Anterior cingulate cortex (tissue), 58 donors: ENCODE results near the gene VIPR1.

Experiments
- DNase-seq, 58 donors: peaks; one replicate each; lab custom pipeline; 2025; lab: John Stamatoyannopoulos, UW

VIPR1 gene

GRCh38 chr3:42492508-42493080 is 9.8 kb upstream of the VIPR1 start:
- DNase-seq = peak in 2 of 58 donors; percentile 23 to 70

DNA sequence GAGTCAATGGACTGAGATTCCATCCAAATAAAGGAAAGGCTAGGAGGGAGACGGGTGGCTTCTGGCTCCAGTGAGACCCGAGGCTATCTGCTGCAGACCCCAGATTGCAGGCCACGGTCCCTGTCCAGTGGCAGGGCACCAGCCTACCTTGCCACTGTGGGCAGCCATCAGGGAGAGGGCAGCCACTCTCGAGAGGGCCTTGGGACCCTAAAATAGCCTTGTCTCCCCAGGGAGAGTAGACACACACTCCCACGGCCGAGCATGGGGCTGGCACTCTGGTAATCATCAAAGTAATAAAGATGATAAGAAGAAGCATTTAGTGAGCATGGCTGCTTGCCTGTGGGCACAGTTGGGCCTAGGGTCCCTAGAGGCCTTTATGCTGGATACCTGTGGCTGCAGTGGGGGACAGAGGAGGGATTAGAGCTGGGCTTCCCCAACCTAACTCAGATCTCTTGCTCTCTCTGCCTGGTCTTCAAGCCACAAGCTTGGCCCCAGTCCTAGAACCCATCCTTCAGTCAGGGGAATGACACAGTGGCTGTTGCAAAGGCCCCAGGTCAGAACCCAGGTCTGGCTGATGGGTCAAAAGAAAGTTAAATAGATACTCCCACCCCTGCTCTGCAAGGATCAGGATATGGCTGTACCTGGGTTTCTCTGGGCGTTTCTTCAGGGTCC is 9.2 kb upstream of the VIPR1 start:
- DNase-seq = no peak

- no peak for DNase-seq
These were observed 8.7 kb upstream of the VIPR1 start for GRCh38 chr3:42493798-42494151.

- DNase-seq = no peak
These were observed 7.0 kb upstream of the VIPR1 start for GRCh38 chr3:42495393-42495792.

- DNase-seq = no peak
These were observed 5.3 kb upstream of the VIPR1 start for GRCh38 chr3:42497009-42497731.

- DNase-seq = no peak
These were observed 4.4 kb upstream of the VIPR1 start for GRCh38 chr3:42498034-42498433.

DNA sequence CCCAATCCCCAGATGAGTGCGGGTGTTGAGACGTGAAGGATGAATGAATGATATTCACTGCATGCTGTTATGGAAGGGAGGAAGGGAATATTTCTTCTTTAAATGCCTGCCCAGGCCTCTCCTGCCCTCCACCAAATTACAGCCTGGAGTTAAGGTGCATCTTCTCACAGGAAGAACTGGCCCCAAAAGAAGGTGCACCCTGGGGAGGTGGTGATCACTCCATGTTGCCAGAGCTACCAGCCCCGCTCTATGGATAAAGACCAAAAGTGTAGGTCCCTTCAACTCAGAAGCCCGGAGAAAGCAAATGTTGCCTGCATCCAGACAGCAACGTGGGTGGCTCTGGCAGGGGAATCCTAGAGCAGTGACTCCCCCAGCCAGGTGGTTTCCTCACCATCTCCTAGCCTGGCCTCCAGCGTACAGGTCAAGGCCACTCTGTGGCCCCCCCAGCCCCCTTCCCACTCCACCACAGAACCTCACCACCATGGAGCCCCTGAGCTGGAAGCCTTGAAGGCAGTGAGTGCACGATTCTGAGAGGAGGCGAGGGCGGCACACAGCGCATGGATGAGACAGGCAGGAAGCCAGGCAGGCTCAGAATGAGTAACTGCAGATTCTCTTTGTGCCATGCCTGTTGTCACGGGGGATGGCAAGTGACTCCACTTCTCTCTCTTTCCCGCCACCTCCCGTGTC is 3.5 kb upstream of the VIPR1 start:
- peak in 42 of 58 donors; percentile 17 to 87 (median 55) for DNase-seq

GRCh38 chr3:42499478-42499871 is 3.0 kb upstream of the VIPR1 start:
- DNase-seq = no peak

- DNase-seq = no peak
These were observed 2.4 kb upstream of the VIPR1 start for GRCh38 chr3:42500091-42500490.

DNA sequence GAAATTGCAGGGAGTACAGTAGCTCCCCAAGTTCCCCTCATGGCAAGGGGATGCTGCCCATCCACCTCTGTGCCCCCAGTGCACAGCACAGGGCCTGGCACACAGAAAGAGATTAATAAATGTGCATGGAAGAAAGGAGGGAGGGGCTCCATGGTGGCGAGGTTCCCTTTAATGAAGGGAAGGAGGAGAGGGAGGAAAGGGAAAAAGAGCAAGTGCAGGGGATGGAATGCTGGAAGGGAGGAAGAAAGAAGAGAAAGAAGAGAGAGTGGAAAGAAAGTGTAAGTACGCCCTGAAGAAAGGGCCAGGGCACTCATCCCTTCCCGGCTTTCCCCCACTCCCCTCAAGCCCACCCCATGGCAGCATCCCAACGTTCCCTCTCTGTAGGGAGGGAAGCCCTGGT is 1.5 kb upstream of the VIPR1 start:
- DNase-seq = no peak

- no peak for DNase-seq
These were observed 1.1 kb upstream of the VIPR1 start for GRCh38 chr3:42501321-42501680.

DNA sequence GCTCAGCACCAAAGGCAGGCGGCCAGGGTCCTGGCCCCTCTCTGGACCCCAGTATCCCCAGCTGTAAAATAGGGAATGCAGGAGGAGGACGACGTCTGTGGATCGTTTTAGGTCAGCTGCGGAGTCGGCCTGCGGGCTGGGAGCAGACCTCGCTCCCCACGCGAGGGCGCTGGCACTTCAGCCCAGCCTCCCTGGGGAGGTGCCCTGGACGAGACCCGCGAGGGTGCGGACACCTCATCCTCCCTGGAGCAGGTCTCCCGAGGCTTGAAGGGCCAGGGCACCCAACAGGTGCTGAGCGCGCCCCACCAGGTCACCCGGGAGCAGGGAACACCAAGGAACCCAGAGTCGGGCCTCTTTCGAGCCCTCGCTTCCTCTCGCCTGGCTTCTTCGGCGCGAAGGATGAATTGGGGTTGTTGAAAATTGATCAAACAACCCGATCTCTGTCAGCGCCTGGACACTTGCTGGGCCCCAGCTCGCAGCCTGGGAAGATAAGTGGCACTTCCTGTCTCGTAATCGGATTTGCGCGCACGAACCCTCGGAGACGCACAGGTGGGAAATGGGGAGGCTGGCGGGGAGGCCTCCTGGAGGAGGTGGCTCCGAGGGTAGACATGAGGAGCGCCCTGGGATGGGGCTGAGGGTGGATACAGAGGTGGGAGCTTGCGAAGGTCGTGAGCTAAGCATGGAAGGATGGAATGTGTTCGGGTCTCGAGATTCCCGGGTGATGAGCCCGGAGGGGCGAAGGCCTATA is 588 bp upstream of the VIPR1 start:
- peak in 28 of 58 donors; percentile 17 to 53 (median 32) for DNase-seq

DNA sequence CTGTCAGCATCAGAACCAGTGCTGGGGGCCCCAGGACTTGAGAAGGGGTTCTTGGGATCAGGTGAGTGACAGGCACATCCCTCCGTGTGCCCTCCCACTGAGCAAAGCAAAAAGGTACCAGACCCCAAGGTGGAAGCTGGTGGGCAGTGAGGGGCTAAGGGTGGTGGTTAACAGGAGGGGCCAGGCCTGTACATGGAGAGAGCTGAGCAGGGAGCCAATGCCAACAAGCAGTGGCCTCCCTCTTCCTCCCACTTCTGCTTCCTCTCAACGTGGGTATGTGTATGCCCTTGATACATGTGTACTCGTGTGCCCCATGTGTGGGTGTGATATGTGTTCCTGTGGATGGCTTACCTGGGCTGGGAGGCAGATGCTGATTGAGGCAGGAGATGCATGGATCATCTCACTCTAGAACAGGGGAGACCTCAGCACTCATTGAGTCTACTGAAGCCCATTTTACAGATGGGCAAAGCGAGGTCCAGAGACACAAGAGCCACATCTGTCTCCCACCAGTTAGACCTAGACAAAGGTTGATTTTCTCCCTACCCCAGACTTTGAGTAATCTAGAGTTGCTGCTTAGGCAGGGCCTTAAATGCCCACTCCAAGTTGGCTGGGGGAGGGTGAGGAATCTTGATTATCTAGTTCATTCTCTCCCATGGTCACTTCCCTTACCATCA is 945 bp downstream of the VIPR1 start:
- DNase-seq = no peak

DNA sequence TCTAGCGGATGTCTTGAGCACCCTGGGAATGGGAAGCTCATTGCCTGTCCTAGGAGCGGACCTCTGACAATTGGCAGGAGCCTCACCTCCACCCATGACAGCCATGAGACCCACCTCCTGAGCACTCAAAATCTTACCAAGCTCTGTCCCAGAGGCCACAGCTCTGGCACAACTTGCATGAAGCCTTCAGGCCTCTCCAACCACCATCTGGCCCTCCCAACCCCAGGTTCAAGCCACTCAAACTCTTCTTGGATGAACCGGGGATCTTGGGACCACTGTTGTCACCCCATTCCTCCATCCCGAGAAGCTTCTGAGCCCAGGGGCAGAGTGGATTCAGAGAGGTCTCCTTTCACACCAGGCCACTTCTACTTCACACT is 1.5 kb downstream of the VIPR1 start:
- no peak for DNase-seq

- no peak for DNase-seq
These were observed 2.1 kb downstream of the VIPR1 start for GRCh38 chr3:42504334-42505127.

- no peak for DNase-seq
These were observed 2.8 kb downstream of the VIPR1 start for GRCh38 chr3:42505128-42505848.

DNA sequence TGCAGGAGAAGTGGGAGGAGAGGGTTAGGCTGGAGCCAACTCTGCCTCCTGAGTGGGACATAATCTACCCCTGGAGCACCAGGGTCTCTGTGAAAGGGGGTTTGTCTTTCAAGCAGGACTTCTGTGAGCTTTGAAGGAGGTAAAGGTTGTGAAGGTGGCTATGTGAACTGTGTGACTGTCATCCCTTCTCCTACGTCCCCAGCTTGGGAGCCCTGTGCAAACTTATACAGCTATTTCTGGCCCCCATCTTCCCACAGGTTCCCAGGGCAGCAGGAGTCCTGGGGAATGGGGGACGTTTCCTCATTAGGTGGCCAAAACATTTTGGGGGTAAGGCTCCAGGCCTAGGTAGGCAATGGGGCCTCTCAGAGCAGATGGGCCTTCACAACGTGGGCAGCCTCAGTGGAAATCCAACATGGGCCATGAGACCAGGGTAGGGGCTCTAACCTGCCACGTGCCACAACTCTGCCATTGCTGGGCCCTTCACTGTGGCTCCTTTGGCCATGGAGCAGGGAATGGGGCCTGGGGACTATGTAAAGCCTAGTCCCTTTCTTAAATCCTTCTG is 3.5 kb downstream of the VIPR1 start:
- no peak for DNase-seq

DNA sequence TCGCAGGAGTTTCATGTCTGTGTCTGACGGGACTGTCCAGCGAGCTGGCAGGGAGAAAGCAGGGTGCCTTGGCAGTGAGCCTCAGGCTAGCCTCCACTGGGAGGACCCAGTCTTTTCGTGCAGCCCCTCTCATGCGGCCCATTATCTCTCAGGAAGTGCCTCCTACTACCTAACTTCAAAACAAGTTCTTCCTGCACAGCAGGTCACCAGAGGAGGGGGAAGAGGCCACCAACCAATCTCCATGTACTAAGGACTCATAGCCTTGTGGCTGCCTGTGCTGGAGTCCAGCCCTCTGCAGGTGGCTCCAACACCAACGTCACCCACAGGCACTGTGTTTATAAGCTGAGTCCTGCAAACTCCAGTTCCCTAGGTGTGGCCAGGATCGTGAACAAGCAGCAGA is 4.8 kb downstream of the VIPR1 start:
- DNase-seq = no peak
